IMR-90 (cell line): ENCODE measurements around the gene MARCKSL1. TPM values are rescaled to one million over a fixed set of nuclear protein-coding genes. Genes with fewer than 3 reads are reported as not detected.

Experiments
- ATAC-seq: fragments of 200-7000 bp; cut with Tn5 transposase; 2 replicates; pipeline ENCODE4 v1.9.1; 2020; ENCODE audit warnings: low read depth, mild to moderate bottlenecking, moderate library complexity
- BruUV-seq: library from RNA; stranded (reverse); fragments of 400-500 nt; replicated peaks from 2 replicates; lab custom pipeline; 2021; lab: Mats Ljungman, UMichigan
- CTCF ChIA-PET: fragments of 300-600 bp; formaldehyde crosslinking; extraction: SDS; loops from one replicate; lab custom pipeline; 2021; ENCODE audit warnings: antibody characterized with exemption; lab: Yijun Ruan, JAX
- POLR2A ChIA-PET: fragments of 300-600 bp; sonication (Branson Sonifier 250); formaldehyde crosslinking; loops from one replicate; lab custom pipeline; 2022; ENCODE audit warnings: antibody characterized with exemption; ENCODE audit not compliant: unreplicated experiment; lab: Charles Lee
- DNase-seq: peaks from one replicate; pipeline ENCODE4 v3.0.0; 2013
- H2AFZ ChIP-seq: replicated peaks from 2 replicates; pipeline ENCODE3; 2013; ENCODE audit warnings: low read length, mild to moderate bottlenecking; ENCODE audit not compliant: poor library complexity
- H2AK5ac ChIP-seq: 2 replicates; pipeline ENCODE4 v1.6.1; 2013; ENCODE audit warnings: low read depth, low read length, inconsistent platforms
- H2AK9ac ChIP-seq: replicated peaks from 2 replicates; pipeline ENCODE3; 2013; ENCODE audit warnings: mild to moderate bottlenecking, low read depth, low read length, moderate library complexity; ENCODE audit not compliant: poor library complexity
- H2BK120ac ChIP-seq: 2 replicates; pipeline ENCODE4 v1.6.1; 2013; ENCODE audit warnings: low read depth, low read length, inconsistent platforms
- H2BK15ac ChIP-seq: 3 replicates; pipeline ENCODE4 v1.6.1; 2013; ENCODE audit warnings: low read depth, low read length, inconsistent platforms
- H2BK20ac ChIP-seq: 2 replicates; pipeline ENCODE4 v1.6.1; 2013; ENCODE audit warnings: low read depth, mild to moderate bottlenecking, inconsistent platforms, low read length, moderate library complexity
- H2BK5ac ChIP-seq: 2 replicates; pipeline ENCODE4 v1.6.1; 2013; ENCODE audit warnings: mild to moderate bottlenecking, low read depth, low read length, inconsistent platforms; ENCODE audit not compliant: poor library complexity, severe bottlenecking
- H3K14ac ChIP-seq: replicated peaks from 2 replicates; pipeline ENCODE4 v1.6.1; 2013; ENCODE audit warnings: low read depth, low read length, inconsistent platforms
- H3K18ac ChIP-seq: 2 replicates; pipeline ENCODE4 v1.6.1; 2013; ENCODE audit warnings: low read depth, low read length, control low read depth
- H3K23ac ChIP-seq: 2 replicates; pipeline ENCODE4 v1.6.1; 2013; ENCODE audit warnings: low read depth, low read length, inconsistent platforms
- H3K27ac ChIP-seq: 2 replicates; pipeline ENCODE4 v1.5.1; 2013; ENCODE audit warnings: mild to moderate bottlenecking, control low read depth, low read length; ENCODE audit not compliant: insufficient read depth
- H3K27me3 ChIP-seq: 2 replicates; pipeline ENCODE4 v1.6.1; 2013; ENCODE audit warnings: low read length; ENCODE audit not compliant: control insufficient read depth, insufficient read depth
- H3K36me3 ChIP-seq: 2 replicates; pipeline ENCODE4 v1.6.1; 2013; ENCODE audit warnings: low read length, mixed read lengths; ENCODE audit not compliant: control insufficient read depth, insufficient read depth
- H3K4ac ChIP-seq: 2 replicates; pipeline ENCODE4 v1.6.1; 2013; ENCODE audit warnings: low read depth, low read length, inconsistent platforms
- H3K4me1 ChIP-seq: 2 replicates; pipeline ENCODE4 v1.6.1; 2013; ENCODE audit warnings: low read length, mixed read lengths; ENCODE audit not compliant: control insufficient read depth, insufficient read depth
- H3K4me2 ChIP-seq: 2 replicates; pipeline ENCODE4 v1.6.1; 2013; ENCODE audit warnings: low read depth, mild to moderate bottlenecking, control low read depth, low read length, moderate library complexity
- H3K4me3 ChIP-seq: 2 replicates; pipeline ENCODE4 v1.5.1; 2013; ENCODE audit warnings: low read depth, mild to moderate bottlenecking, control low read depth, low read length, moderate library complexity; ENCODE audit not compliant: insufficient read depth
- H3K56ac ChIP-seq: 2 replicates; pipeline ENCODE4 v1.6.1; 2013; ENCODE audit warnings: low read length, inconsistent platforms; ENCODE audit not compliant: insufficient read depth; ENCODE audit errors: extremely low read depth
- H3K79me1 ChIP-seq, 2 experiments: 2 replicates each; pipeline ENCODE4 v1.6.1; 2013; ENCODE audit warnings: low read length in 2 of 2, inconsistent platforms in 1 of 2, low read depth in 1 of 2
- H3K9ac ChIP-seq: 2 replicates; pipeline ENCODE4 v1.6.1; 2013; ENCODE audit warnings: low read depth, low read length, control low read depth
- H3K9me1 ChIP-seq: 2 replicates; pipeline ENCODE4 v1.6.1; 2013; ENCODE audit warnings: low read length, inconsistent platforms; ENCODE audit not compliant: insufficient read depth
- H3K9me3 ChIP-seq: 2 replicates; pipeline ENCODE4 v1.6.1; 2013; ENCODE audit warnings: low read length; ENCODE audit not compliant: control insufficient read depth, insufficient read depth
- H4K20me1 ChIP-seq: 2 replicates; pipeline ENCODE4 v1.6.1; 2013; ENCODE audit warnings: low read length, inconsistent platforms; ENCODE audit not compliant: insufficient read depth
- H4K5ac ChIP-seq: 2 replicates; pipeline ENCODE4 v1.6.1; 2013; ENCODE audit warnings: mild to moderate bottlenecking, low read depth, low read length, control low read depth
- H4K8ac ChIP-seq, 2 experiments: 2 replicates each; pipeline ENCODE4 v1.6.1; 2013; ENCODE audit warnings: low read depth in 2 of 2, low read length in 2 of 2, control low read depth in 1 of 2, inconsistent platforms in 1 of 2
- H4K91ac ChIP-seq: 2 replicates; pipeline ENCODE4 v1.6.1; 2013; ENCODE audit warnings: low read depth, low read length, inconsistent platforms; ENCODE audit not compliant: insufficient read depth
- BHLHE40 ChIP-seq: fragments of 150-350 bp; IDR thresholded peaks from 2 replicates; pipeline ENCODE4 v1.6.1; 2016; ENCODE audit warnings: mild to moderate bottlenecking, low read depth, low read length
- CTCF ChIP-seq: conservative IDR thresholded peaks from 2 replicates; pipeline ENCODE4 v1.5.1; 2012; ENCODE audit warnings: mild to moderate bottlenecking, low read depth, low read length, improper control_type of control experiment
- MAZ ChIP-seq: IDR thresholded peaks from 2 replicates; pipeline ENCODE4 v1.6.1; 2012; ENCODE audit warnings: low read depth, mild to moderate bottlenecking, low read length, improper control_type of control experiment, moderate library complexity, borderline replicate concordance
- POLR2A ChIP-seq: IDR thresholded peaks from 2 replicates; pipeline ENCODE4 v1.6.1; 2012; ENCODE audit warnings: mild to moderate bottlenecking, low read depth, low read length
- RCOR1 ChIP-seq: IDR thresholded peaks from 2 replicates; pipeline ENCODE4 v1.6.1; 2012; ENCODE audit warnings: mild to moderate bottlenecking, low read length, improper control_type of control experiment; ENCODE audit not compliant: insufficient replicate concordance
- WGBS, 2 experiments: methylation state at CpG; one replicate each; pipeline versions ENCODE4 v1.1.5 to v1.1.7; 2013; ENCODE audit warnings: missing lambda C conversion rate in 2 of 2; ENCODE audit not compliant: insufficient read length in 1 of 2; ENCODE audit errors: extremely low coverage in 2 of 2; 5-methylcytosine and 5-hydroxymethylcytosine counted together
- dilution Hi-C: fragments of 300-500 bp; cut with HindIII; formaldehyde crosslinking; loops from one replicate; pipeline ENCODE4 v1.14.3; 2018; ENCODE audit warnings: low sequenced_read_pairs; ENCODE audit not compliant: unreplicated experiment
- in situ Hi-C: fragments of 300-500 bp; cut with MboI; formaldehyde crosslinking; loops from 3 replicates; pipeline ENCODE4 v1.14.3; 2019; ENCODE audit warnings: low sequenced_read_pairs, inconsistent platforms, mixed read lengths
- intact Hi-C: fragments of 100-400 bp; cut with micrococcal nuclease; formaldehyde crosslinking; loops from 2 replicates; pipeline ENCODE4 v1.10.0; 2022
- polyA plus RNA-seq, 3 experiments: library from polyadenylated mRNA; depleted of rRNA; stranded (reverse); fragments of >200 nt; gene quantifications; 2 replicates each; pipeline ENCODE4 v1.2.3, GENCODE V29; 2012; ENCODE audit warnings: low replicate concordance in 1 of 3
- total RNA-seq: library from RNA; depleted of rRNA; stranded (reverse); fragments of >200 nt; gene quantifications from 2 replicates; pipeline ENCODE4 v1.2.3, GENCODE V29; 2012

Gene MARCKSL1
- total and polyA plus RNA-seq, 2 of the 4 experiments (the other 2 are of a cell fraction) = 37.5 to 218 TPM

GRCh38 chr1:32352831-32353383, 16.9 kb upstream of the MARCKSL1 start:
- H3K4ac ChIP-seq = peak overlapping the region; percentile 79
- ChIA-PET CTCF (no interaction called here), POLR2A (interaction anchor here (1.5 kb wide), 1 partner anchor 11 kb away, joined by 4 read pairs; no protein-coding TSS in a partner anchor)
- H4K5ac ChIP-seq = peak overlapping the region; percentile 59
- H3K79me1 ChIP-seq = peaks cover 8 to 30% of the 10 kb centered on the region in 2 experiments; a peak in 3 of 4 replicates
- peak overlapping the region; percentile 87 for H3K9ac ChIP-seq
- peak overlapping the region; percentile 50; the same call in 1 of the 2 replicates for H2BK120ac ChIP-seq
- H3K4me1 ChIP-seq = peaks cover 26% of the 10 kb centered on the region
- no peak overlapping the region for H3K4me3 ChIP-seq
- peak overlapping the region; percentile 23 for H2AFZ ChIP-seq
- peak overlapping the region; percentile 28 for H3K23ac ChIP-seq
- peak overlapping the region; percentile 16; the same call in 1 of the 2 replicates for H2BK20ac ChIP-seq
- peak overlapping the region; percentile 93 for H4K91ac ChIP-seq
- ATAC-seq (no peak), DNase-seq (no peak)
- H3K27me3 ChIP-seq = no peaks in the 10 kb centered on the region
- peaks cover 18% of the 10 kb centered on the region for H3K9me1 ChIP-seq
- H4K20me1 ChIP-seq = no peaks in the 10 kb centered on the region
- peak overlapping the region; percentile 94 for H2AK5ac ChIP-seq
- H3K4me2 ChIP-seq = peak overlapping the region; percentile 1; the same call in 1 of the 2 replicates
- peak overlapping the region; percentile 82 for H3K14ac ChIP-seq
- intact Hi-C loops (no loop called here), in situ Hi-C loops (no loop called here), dilution Hi-C loops (no loop called here)
- BruUV-seq = no TSS peak
- TF ChIP-seq RCOR1 (no peak), POLR2A (no peak), BHLHE40 (no peak), MAZ (no peak), CTCF (no peak)
- H2AK9ac ChIP-seq = peak overlapping the region; percentile 91
- H3K27ac ChIP-seq = peak overlapping the region; percentile 95
- no CpG with 5 or more reads among the region's 2 CpGs for WGBS, 2 experiments
- peaks cover 4% of the 10 kb centered on the region; the same call in 1 of the 2 replicates for H3K36me3 ChIP-seq
- peak overlapping the region; percentile 32 for H3K18ac ChIP-seq
- peak overlapping the region; percentile 80; the same call in 1 of the 3 replicates for H2BK15ac ChIP-seq
- H3K9me3 ChIP-seq = no peaks in the 10 kb centered on the region
- H4K8ac ChIP-seq = peak overlapping the region; percentile 75 to 85
- no peak overlapping the region for H3K56ac ChIP-seq
- H2BK5ac ChIP-seq = peak overlapping the region; percentile 81
